H1 (cell line): ENCODE results near the gene SCN2A. TPM values are rescaled to one million over a fixed set of nuclear protein-coding genes. Genes with fewer than 3 reads are reported as not detected.

Experiments used
- CTCF ChIA-PET: fragments of 300-600 bp; sonication (Branson Sonifier 250); formaldehyde crosslinking; loops from one replicate; lab custom pipeline; 2021; ENCODE audit not compliant: partially characterized antibody; lab: Charles Lee
- POLR2A ChIA-PET: fragments of 300-600 bp; sonication (Branson Sonifier 250); formaldehyde crosslinking; loops from one replicate; lab custom pipeline; 2021; ENCODE audit warnings: inconsistent platforms; ENCODE audit not compliant: partially characterized antibody; lab: Charles Lee
- DNase-seq, 2 experiments: peaks; one replicate each; pipeline versions ENCODE4 v3.0.0 to v3.0.0-alpha.2; 2010 to 2022; ENCODE audit warnings: low spot score in 2 of 2, low read depth in 1 of 2, mixed read lengths in 1 of 2
- FAIRE-seq: peaks from 2 replicates; lab custom pipeline; 2011; peaks lifted over from hg19 to GRCh38; lab: Jason Lieb, UNC
- H2AFZ ChIP-seq: 2 replicates; pipeline ENCODE4 v1.8.1; 2012; ENCODE audit warnings: low read length, inconsistent platforms
- H2AK5ac ChIP-seq: 2 replicates; pipeline ENCODE4 v1.6.1; 2013; ENCODE audit warnings: low read depth, low read length
- H2BK120ac ChIP-seq: replicated peaks from 2 replicates; pipeline ENCODE3; 2013; ENCODE audit warnings: low read depth, low read length, inconsistent platforms
- H2BK12ac ChIP-seq: 2 replicates; pipeline ENCODE4 v1.6.1; 2013; ENCODE audit warnings: low read depth, low read length
- H2BK15ac ChIP-seq: 2 replicates; pipeline ENCODE4 v1.6.1; 2013; ENCODE audit warnings: low read length
- H2BK20ac ChIP-seq: 2 replicates; pipeline ENCODE4 v1.6.1; 2013; ENCODE audit warnings: low read length
- H2BK5ac ChIP-seq: 2 replicates; pipeline ENCODE4 v1.6.1; 2013; ENCODE audit warnings: low read depth, low read length
- H3K14ac ChIP-seq: 2 replicates; pipeline ENCODE4 v1.6.1; 2013; ENCODE audit warnings: inconsistent platforms; ENCODE audit not compliant: insufficient read length
- H3K18ac ChIP-seq: 2 replicates; pipeline ENCODE4 v1.6.1; 2013; ENCODE audit warnings: low read length; ENCODE audit errors: extremely low read depth
- H3K23ac ChIP-seq: 2 replicates; pipeline ENCODE4 v1.6.1; 2013; ENCODE audit warnings: inconsistent platforms; ENCODE audit not compliant: insufficient read length
- H3K23me2 ChIP-seq: 2 replicates; pipeline ENCODE4 v1.6.1; 2013; ENCODE audit warnings: low read depth, low read length
- H3K27ac ChIP-seq: 2 replicates; pipeline ENCODE4 v1.6.1; 2011; ENCODE audit warnings: low read depth, low read length, inconsistent platforms
- H3K27me3 ChIP-seq, 4 experiments: replicated peaks in 1 of 4; 1 replicate in 1 of 4; 2 replicates in 3 of 4; pipeline versions ENCODE4 v1.6.1 to v1.8.1; 2011 to 2013; ENCODE audit warnings: low read length in 3 of 4, mild to moderate bottlenecking in 3 of 4, inconsistent platforms in 2 of 4, mixed read lengths in 2 of 4, moderate library complexity in 1 of 4; ENCODE audit not compliant: control insufficient read depth in 3 of 4, insufficient read depth in 3 of 4; ENCODE audit errors: extremely low read depth in 1 of 4
- H3K36me3 ChIP-seq, 4 experiments: 2 replicates each; pipeline versions ENCODE4 v1.6.1 to v1.8.1; 2011 to 2013; ENCODE audit warnings: mild to moderate bottlenecking in 4 of 4, low read length in 3 of 4, moderate library complexity in 2 of 4, control low read depth in 1 of 4, inconsistent platforms in 1 of 4; ENCODE audit not compliant: insufficient read depth in 4 of 4, control insufficient read depth in 2 of 4
- H3K4ac ChIP-seq: replicated peaks from 2 replicates; pipeline ENCODE3; 2013; ENCODE audit warnings: low read length, low read depth, mixed read lengths, inconsistent platforms; ENCODE audit not compliant: insufficient read length
- H3K4me1 ChIP-seq, 4 experiments: replicated peaks in 1 of 4; 1 replicate in 1 of 4; 2 replicates in 3 of 4; pipeline versions ENCODE4 v1.6.1 to v1.8.1; 2011 to 2013; ENCODE audit warnings: low read length in 3 of 4, inconsistent platforms in 2 of 4, mixed read lengths in 1 of 4; ENCODE audit not compliant: insufficient read depth in 4 of 4, control insufficient read depth in 3 of 4
- H3K4me2 ChIP-seq, 2 experiments: 2 replicates each; pipeline versions ENCODE4 v1.6.1 to v1.8.1; 2011 to 2013; ENCODE audit warnings: low read depth in 2 of 2, low read length in 2 of 2, control low read depth in 1 of 2, inconsistent platforms in 1 of 2, mild to moderate bottlenecking in 1 of 2; ENCODE audit not compliant: insufficient read depth in 1 of 2
- H3K4me3 ChIP-seq, 4 experiments: fragments of 200-600, 300-600 bp in 1 of 4; sonication (generic), shearing (Covaris generic), sonication (Bioruptor Twin) in 1 of 4; 2 replicates each; pipeline versions ENCODE4 v1.5.1 to v1.8.1; 2011 to 2016; ENCODE audit warnings: low read length in 4 of 4, low read depth in 3 of 4, control low read depth in 2 of 4, inconsistent platforms in 2 of 4, mild to moderate bottlenecking in 2 of 4, mixed read lengths in 1 of 4, moderate library complexity in 1 of 4; ENCODE audit not compliant: insufficient read depth in 2 of 4; ENCODE audit errors: extremely low read depth in 1 of 4
- H3K56ac ChIP-seq: replicated peaks from 2 replicates; pipeline ENCODE3; 2013; ENCODE audit warnings: low read depth, mild to moderate bottlenecking, mixed read lengths, low read length, inconsistent platforms; ENCODE audit not compliant: insufficient read length
- H3K79me1 ChIP-seq: 2 replicates; pipeline ENCODE4 v1.6.1; 2013; ENCODE audit warnings: low read depth, low read length, control low read depth
- H3K79me2 ChIP-seq, 2 experiments: 2 replicates each; pipeline versions ENCODE4 v1.6.1 to v1.8.1; 2012 to 2013; ENCODE audit warnings: low read length in 2 of 2, mild to moderate bottlenecking in 2 of 2, inconsistent platforms in 1 of 2; ENCODE audit not compliant: insufficient read depth in 2 of 2, control insufficient read depth in 1 of 2
- H3K9ac ChIP-seq, 4 experiments: replicated peaks in 1 of 4; 1 replicate in 1 of 4; 2 replicates in 3 of 4; pipeline versions ENCODE4 v1.6.1 to v1.8.1; 2011 to 2013; ENCODE audit warnings: low read depth in 3 of 4, low read length in 3 of 4, control low read depth in 2 of 4, mild to moderate bottlenecking in 2 of 4, moderate library complexity in 2 of 4, inconsistent platforms in 1 of 4; ENCODE audit errors: extremely low read depth in 1 of 4
- H3K9me3 ChIP-seq, 2 experiments: 2 replicates each; pipeline versions ENCODE4 v1.6.1 to v1.8.1; 2012 to 2013; ENCODE audit warnings: mild to moderate bottlenecking in 2 of 2, moderate library complexity in 2 of 2, control low read depth in 1 of 2, inconsistent platforms in 1 of 2, low read depth in 1 of 2, low read length in 1 of 2, mixed read lengths in 1 of 2; ENCODE audit not compliant: insufficient read depth in 2 of 2
- H4K20me1 ChIP-seq, 2 experiments: replicated peaks in 1 of 2; 2 replicates each; pipeline versions ENCODE3 to v1.8.1; 2011 to 2013; ENCODE audit warnings: inconsistent platforms in 2 of 2, low read length in 2 of 2, mild to moderate bottlenecking in 1 of 2; ENCODE audit not compliant: insufficient read depth in 2 of 2, control insufficient read depth in 1 of 2
- H4K5ac ChIP-seq: 2 replicates; pipeline ENCODE4 v1.6.1; 2013; ENCODE audit warnings: low read length, low read depth, mixed read lengths, inconsistent platforms; ENCODE audit not compliant: insufficient read length
- H4K8ac ChIP-seq: 2 replicates; pipeline ENCODE4 v1.8.0; 2013; ENCODE audit warnings: mild to moderate bottlenecking, moderate library complexity, low read length, inconsistent platforms; ENCODE audit not compliant: insufficient read depth; ENCODE audit errors: extremely low read depth
- H4K91ac ChIP-seq: replicated peaks from 2 replicates; pipeline ENCODE3; 2013; ENCODE audit warnings: low read length, mixed read lengths, inconsistent platforms; ENCODE audit not compliant: insufficient read length
- CREB1 ChIP-seq: IDR thresholded peaks from 2 replicates; pipeline ENCODE4 v1.6.1; 2012; ENCODE audit warnings: inconsistent platforms
- FOSL1 ChIP-seq: IDR thresholded peaks from 2 replicates; pipeline ENCODE4 v1.6.1; 2011; ENCODE audit warnings: mild to moderate bottlenecking, low read depth, low read length, moderate library complexity; ENCODE audit not compliant: insufficient read depth
- JUN ChIP-seq: IDR thresholded peaks from 2 replicates; pipeline ENCODE4 v1.6.1; 2011; ENCODE audit warnings: low read depth, mild to moderate bottlenecking, improper control_type of control experiment, low read length
- KDM4A ChIP-seq: IDR thresholded peaks from one replicate; pipeline ENCODE4 v1.7.1; 2012; ENCODE audit warnings: low read depth, mild to moderate bottlenecking, moderate library complexity, low read length, inconsistent platforms; ENCODE audit not compliant: severe bottlenecking
- KDM5A ChIP-seq: fragments of 200-600 bp; IDR thresholded peaks from 2 replicates; pipeline ENCODE4 v1.7.1; 2012; ENCODE audit warnings: mild to moderate bottlenecking, low read length, inconsistent platforms, mixed read lengths
- PHF8 ChIP-seq: fragments of 200-600 bp; sonication (generic); conservative IDR thresholded peaks from 2 replicates; pipeline ENCODE4 v1.7.1; 2012; ENCODE audit warnings: low read depth, mild to moderate bottlenecking, inconsistent platforms, low read length, moderate library complexity
- RFX5 ChIP-seq: IDR thresholded peaks from 2 replicates; pipeline ENCODE4 v1.6.1; 2011; ENCODE audit warnings: low read depth, low read length, improper control_type of control experiment, borderline replicate concordance
- TAF1 ChIP-seq: IDR thresholded peaks from 2 replicates; pipeline ENCODE4 v1.6.1; 2011; ENCODE audit warnings: mild to moderate bottlenecking, low read depth, low read length
- WGBS, 2 experiments: shearing (Covaris generic) in 1 of 2; methylation state at CpG; one replicate each; pipeline versions ENCODE4 v1.1.6 to v1.1.7; 2013 to 2015; ENCODE audit warnings: low lambda C conversion rate in 2 of 2, mixed read lengths in 2 of 2, inconsistent platforms in 1 of 2, low coverage in 1 of 2, missing lambda C conversion rate in 1 of 2; ENCODE audit not compliant: insufficient replicate concordance in 2 of 2, insufficient coverage in 1 of 2, insufficient read length in 1 of 2; ENCODE audit errors: extremely low coverage in 1 of 2, missing lambda C conversion rate in 1 of 2; 5-methylcytosine and 5-hydroxymethylcytosine counted together
- polyA plus RNA-seq, 7 experiments: library from polyadenylated mRNA; depleted of rRNA in 3 of 7; stranded (reverse) in 5 of 7; unstranded in 2 of 7; fragments of >200 nt in 5 of 7; fragments of 200-250 nt in 2 of 7; gene quantifications; 1 replicate in 5 of 7; 2 replicates in 1 of 7; 4 replicates in 1 of 7; pipeline versions ENCODE4 v1.2.1 to v1.2.3, GENCODE V29; 2011 to 2013; ENCODE audit warnings: missing spikeins in 2 of 7, mixed read lengths in 2 of 7
- total RNA-seq: library from RNA; stranded (reverse); fragmentation: NEBNext Ultra II Directional; extraction: Animal tissue kit (Norgen Biotek cat#: 25700); gene quantifications from 2 replicates; pipeline ENCODE4 v1.2.1, GENCODE V29; 2021
- TF ChIP-seq, protein P1 (sequence below): IDR thresholded peaks from 2 replicates; pipeline ENCODE4 v1.6.1; 2012; ENCODE audit warnings: low read length, inconsistent platforms
- TF ChIP-seq, protein P2 (sequence below), 3 experiments: IDR thresholded peaks; 1 replicate in 2 of 3; 2 replicates in 1 of 3; pipeline versions ENCODE4 v1.5.1 to v1.6.1; 2011; ENCODE audit warnings: low read length in 3 of 3, mild to moderate bottlenecking in 3 of 3, inconsistent platforms in 2 of 3, low read depth in 1 of 3, moderate library complexity in 1 of 3; ENCODE audit not compliant: insufficient read depth in 1 of 3; ENCODE audit errors: control extremely low read depth in 1 of 3

Gene SCN2A
- total and polyA plus RNA-seq, 2 of the 8 experiments (the other 6 are each of a cell fraction or from before 2014, with no cell fraction given), result 0.18 to 1.1 TPM

DNA sequence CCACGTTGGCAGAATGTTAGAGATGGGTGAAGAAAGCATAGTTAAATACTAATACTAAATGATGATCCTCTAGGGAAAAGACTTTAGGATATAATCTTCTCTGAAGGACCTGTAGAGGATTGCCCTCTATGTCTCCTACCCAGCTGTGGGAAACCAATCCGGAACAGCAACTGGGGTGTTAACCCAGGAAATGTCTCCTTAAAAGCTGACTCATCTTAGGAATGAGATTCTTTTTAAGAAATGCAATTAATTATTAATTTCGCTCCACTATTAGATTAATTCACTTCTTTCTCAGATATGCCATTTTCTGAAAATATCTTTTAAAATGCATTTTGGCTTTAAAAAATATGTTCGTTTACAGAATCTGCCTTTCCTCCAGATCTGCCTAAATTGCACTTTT, 42.8 kb upstream of the SCN2A start:
- Histone ChIP-seq H3K14ac (no peak overlapping the region), H4K20me1 (no peaks in the 10 kb centered on the region), H3K27me3 (no peaks in the 10 kb centered on the region), H4K91ac (no peak overlapping the region), H3K79me2 (no peaks in the 10 kb centered on the region), H3K23ac (no peak overlapping the region), H3K4me3 (no peak overlapping the region), H2AFZ (no peak overlapping the region), H2BK12ac (no peak overlapping the region), H3K4ac (no peak overlapping the region), H3K23me2 (no peaks in the 10 kb centered on the region), H4K8ac (no peak overlapping the region), H2BK5ac (no peak overlapping the region), H2BK120ac (no peak overlapping the region), H4K5ac (no peak overlapping the region), H3K36me3 (no peaks in the 10 kb centered on the region; a peak in 1 of 8 replicates), H3K9ac (no peak overlapping the region), H3K4me2 (no peak overlapping the region), H2BK20ac (no peak overlapping the region), H2AK5ac (no peak overlapping the region), H3K9me3 (no peaks in the 10 kb centered on the region), H3K79me1 (no peaks in the 10 kb centered on the region), H3K56ac (no peak overlapping the region), H3K27ac (no peak overlapping the region), H3K4me1 (peaks cover 0 to 2% (median 0%) of the 10 kb centered on the region in 4 experiments; a peak in 1 of 7 replicates), H3K18ac (no peak overlapping the region), H2BK15ac (no peak overlapping the region)
- no peak for FAIRE-seq
- TF ChIP-seq TAF1 (no peak), RFX5 (no peak), PHF8 (no peak), CREB1 (no peak), KDM4A (no peak), FOSL1 (no peak), KDM5A (no peak), JUN (no peak)
- TF ChIP-seq, protein P1, sequence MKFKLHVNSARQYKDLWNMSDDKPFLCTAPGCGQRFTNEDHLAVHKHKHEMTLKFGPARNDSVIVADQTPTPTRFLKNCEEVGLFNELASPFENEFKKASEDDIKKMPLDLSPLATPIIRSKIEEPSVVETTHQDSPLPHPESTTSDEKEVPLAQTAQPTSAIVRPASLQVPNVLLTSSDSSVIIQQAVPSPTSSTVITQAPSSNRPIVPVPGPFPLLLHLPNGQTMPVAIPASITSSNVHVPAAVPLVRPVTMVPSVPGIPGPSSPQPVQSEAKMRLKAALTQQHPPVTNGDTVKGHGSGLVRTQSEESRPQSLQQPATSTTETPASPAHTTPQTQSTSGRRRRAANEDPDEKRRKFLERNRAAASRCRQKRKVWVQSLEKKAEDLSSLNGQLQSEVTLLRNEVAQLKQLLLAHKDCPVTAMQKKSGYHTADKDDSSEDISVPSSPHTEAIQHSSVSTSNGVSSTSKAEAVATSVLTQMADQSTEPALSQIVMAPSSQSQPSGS, result no peak
- TF ChIP-seq, protein P2, sequence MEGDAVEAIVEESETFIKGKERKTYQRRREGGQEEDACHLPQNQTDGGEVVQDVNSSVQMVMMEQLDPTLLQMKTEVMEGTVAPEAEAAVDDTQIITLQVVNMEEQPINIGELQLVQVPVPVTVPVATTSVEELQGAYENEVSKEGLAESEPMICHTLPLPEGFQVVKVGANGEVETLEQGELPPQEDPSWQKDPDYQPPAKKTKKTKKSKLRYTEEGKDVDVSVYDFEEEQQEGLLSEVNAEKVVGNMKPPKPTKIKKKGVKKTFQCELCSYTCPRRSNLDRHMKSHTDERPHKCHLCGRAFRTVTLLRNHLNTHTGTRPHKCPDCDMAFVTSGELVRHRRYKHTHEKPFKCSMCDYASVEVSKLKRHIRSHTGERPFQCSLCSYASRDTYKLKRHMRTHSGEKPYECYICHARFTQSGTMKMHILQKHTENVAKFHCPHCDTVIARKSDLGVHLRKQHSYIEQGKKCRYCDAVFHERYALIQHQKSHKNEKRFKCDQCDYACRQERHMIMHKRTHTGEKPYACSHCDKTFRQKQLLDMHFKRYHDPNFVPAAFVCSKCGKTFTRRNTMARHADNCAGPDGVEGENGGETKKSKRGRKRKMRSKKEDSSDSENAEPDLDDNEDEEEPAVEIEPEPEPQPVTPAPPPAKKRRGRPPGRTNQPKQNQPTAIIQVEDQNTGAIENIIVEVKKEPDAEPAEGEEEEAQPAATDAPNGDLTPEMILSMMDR (IDR thresholded peaks at IDR 0.05; ENCODE audit: control extremely low read depth in 1 of 3, insufficient read depth in 1 of 3, low read depth in 1 of 3, low read length in 3 of 3), result no peak
- ChIA-PET CTCF (interaction anchor here (1.1 to 16.5 kb wide), 2 partner anchors 23 to 181 kb away, joined by 3 to 218 read pairs; no protein-coding TSS in a partner anchor), POLR2A (no interaction called here)
- DNase-seq, result no peak
- WGBS, 2 experiments, result 81% methylated on average over 4 of the region's 4 CpGs; no CpG with 5 or more reads in 1 of the 2 experiments
